ENCODE results near the gene ADGRV1.
"Not testable (repeated sequence)": the region's sequence is repeated elsewhere in the genome, so short reads cannot be mapped to it uniquely, and the experiment has no call there.

ADGRV1 gene

DNA sequence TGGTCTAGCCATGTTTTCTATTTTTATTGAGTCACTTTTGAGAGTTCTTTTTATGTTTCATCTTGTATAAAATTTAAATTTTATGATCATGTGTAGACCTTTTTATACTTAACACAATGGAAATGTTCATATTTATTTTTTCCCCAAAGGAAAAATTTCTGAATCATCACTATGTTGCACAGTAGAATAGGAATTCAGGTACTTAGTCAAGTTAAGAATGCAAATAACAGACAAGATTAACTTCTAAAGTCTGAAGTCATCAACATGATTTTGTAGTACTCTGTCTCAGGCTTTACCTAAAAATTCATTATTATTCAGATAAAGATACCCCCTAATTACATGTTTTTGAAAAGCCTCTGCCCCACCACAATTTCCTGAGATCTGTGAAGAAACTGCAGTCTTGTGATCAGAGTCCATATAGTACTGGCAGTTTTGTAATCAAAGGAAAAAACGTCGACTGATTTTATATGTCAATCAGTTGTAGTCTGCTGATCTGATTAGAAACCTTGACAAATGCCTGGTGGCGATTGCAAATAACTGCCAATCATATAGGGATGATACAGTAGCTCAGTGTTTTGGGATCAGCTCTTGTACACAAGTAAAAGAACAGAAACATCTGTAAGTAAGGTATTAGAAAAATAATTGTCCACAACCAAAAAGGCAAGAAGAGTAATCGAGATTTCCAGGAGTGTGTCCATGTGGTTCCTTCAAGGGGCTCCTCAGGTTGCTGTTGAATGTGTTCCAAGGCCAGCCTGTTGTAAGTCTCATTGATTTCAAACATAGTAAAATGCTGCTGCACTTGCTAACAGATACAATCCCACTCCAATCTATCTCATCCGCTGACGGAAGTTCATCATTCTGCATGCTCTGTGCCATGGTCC is 472.2 kb downstream of the ADGRV1 start:
- no peaks in the 10 kb centered on the region for H3K36me3 ChIP-seq (ENCODE audit: control insufficient read depth, insufficient read depth, low read length)
- no peak overlapping the region for H3K9ac ChIP-seq (ENCODE audit: low read length)
- H3K4me3 ChIP-seq (ENCODE audit: low read length), result no peak overlapping the region
- H3K4me1 ChIP-seq (ENCODE audit: control insufficient read depth, insufficient read depth, low read length), result peaks cover 36% of the 10 kb centered on the region
- H3K9me3 ChIP-seq (ENCODE audit: control insufficient read depth, low read length), result no peaks in the 10 kb centered on the region
- no peaks in the 10 kb centered on the region for H3K27me3 ChIP-seq (ENCODE audit: control insufficient read depth, insufficient read depth, low read length)

GRCh38 chr5:91031402-91031752 is 472.8 kb downstream of the ADGRV1 start:
- no peaks in the 10 kb centered on the region for H3K27me3 ChIP-seq (ENCODE audit: control insufficient read depth, insufficient read depth, low read length)
- no peak overlapping the region for H3K4me3 ChIP-seq (ENCODE audit: low read length)
- H3K9ac ChIP-seq (ENCODE audit: low read length), result no peak overlapping the region
- H3K36me3 ChIP-seq (ENCODE audit: control insufficient read depth, insufficient read depth, low read length), result no peaks in the 10 kb centered on the region
- no peaks in the 10 kb centered on the region for H3K9me3 ChIP-seq (ENCODE audit: control insufficient read depth, low read length)
- H3K4me1 ChIP-seq (ENCODE audit: control insufficient read depth, insufficient read depth, low read length), result peaks cover 30% of the 10 kb centered on the region

GRCh38 chr5:91032125-91032524 is 473.5 kb downstream of the ADGRV1 start:
- H3K27me3 ChIP-seq (ENCODE audit: control insufficient read depth, insufficient read depth, low read length), result no peaks in the 10 kb centered on the region
- no peak overlapping the region for H3K4me3 ChIP-seq (ENCODE audit: low read length)
- H3K9ac ChIP-seq (ENCODE audit: low read length), result no peak overlapping the region
- no peaks in the 10 kb centered on the region for H3K9me3 ChIP-seq (ENCODE audit: control insufficient read depth, low read length)
- peaks cover 22% of the 10 kb centered on the region for H3K4me1 ChIP-seq (ENCODE audit: control insufficient read depth, insufficient read depth, low read length)
- H3K36me3 ChIP-seq (ENCODE audit: control insufficient read depth, insufficient read depth, low read length), result no peaks in the 10 kb centered on the region

DNA sequence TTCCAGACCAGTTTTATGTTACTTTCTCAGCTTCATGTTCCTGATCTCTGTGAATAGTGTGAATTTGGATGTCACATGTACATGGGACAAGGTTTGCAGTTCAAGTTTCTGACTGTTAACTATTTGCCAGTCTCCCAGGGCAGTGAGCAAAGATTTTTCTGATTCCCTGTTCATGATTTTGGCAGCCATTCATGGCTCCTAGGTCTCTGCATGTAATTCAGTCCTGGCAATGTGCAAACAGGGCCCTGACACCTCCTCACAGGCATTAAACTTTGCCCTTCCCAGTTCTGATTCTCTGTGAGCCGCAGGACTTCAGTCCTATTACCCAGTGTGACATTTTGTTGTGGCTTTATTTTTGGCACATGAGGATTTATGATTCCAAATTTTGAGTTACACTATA is 474.8 kb downstream of the ADGRV1 start:
- Histone ChIP-seq H3K9ac (ENCODE audit: low read length) (no peak overlapping the region), H3K9me3 (ENCODE audit: control insufficient read depth, low read length) (no peaks in the 10 kb centered on the region), H3K4me3 (ENCODE audit: low read length) (no peak overlapping the region), H3K36me3 (ENCODE audit: control insufficient read depth, insufficient read depth, low read length) (no peaks in the 10 kb centered on the region), H3K27me3 (ENCODE audit: control insufficient read depth, insufficient read depth, low read length) (no peaks in the 10 kb centered on the region), H3K4me1 (ENCODE audit: control insufficient read depth, insufficient read depth, low read length) (peaks cover 10% of the 10 kb centered on the region)

DNA sequence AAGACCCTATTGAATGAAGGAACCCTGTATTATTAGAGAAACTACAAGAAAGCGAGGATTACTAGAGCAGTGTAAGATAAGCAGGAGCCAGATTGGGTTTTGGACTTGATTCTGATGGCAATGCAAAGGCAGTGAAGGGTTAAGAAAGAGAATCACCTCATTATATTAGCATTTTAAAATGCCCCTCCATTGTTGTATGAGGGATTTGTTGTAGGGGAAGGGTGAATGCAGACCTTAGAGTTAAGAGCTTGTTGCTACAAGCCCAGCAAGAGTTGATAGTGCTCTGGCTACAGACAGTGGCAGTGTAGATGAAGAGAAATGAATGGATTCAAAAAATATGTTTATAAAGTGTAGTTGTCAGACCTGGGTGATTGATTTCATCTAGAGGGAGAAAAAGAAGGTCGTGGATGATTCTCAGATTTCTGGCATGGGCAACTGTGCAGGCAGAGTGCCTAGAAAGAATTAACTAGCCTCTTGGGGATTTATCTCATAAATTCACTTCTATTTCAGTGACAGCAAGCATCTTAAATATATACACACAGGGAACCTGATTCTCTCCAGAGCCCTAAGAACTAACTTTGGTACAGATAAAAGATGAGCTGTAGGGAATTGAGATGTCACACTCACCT is 479.7 kb downstream of the ADGRV1 start:
- no peaks in the 10 kb centered on the region for H3K36me3 ChIP-seq (ENCODE audit: control insufficient read depth, insufficient read depth, low read length)
- no peaks in the 10 kb centered on the region for H3K9me3 ChIP-seq (ENCODE audit: control insufficient read depth, low read length)
- H3K4me1 ChIP-seq (ENCODE audit: control insufficient read depth, insufficient read depth, low read length), result no peaks in the 10 kb centered on the region
- H3K9ac ChIP-seq (ENCODE audit: low read length), result no peak overlapping the region
- no peak overlapping the region for H3K4me3 ChIP-seq (ENCODE audit: low read length)
- H3K27me3 ChIP-seq (ENCODE audit: control insufficient read depth, insufficient read depth, low read length), result no peaks in the 10 kb centered on the region

- H3K27me3 ChIP-seq (ENCODE audit: control insufficient read depth, insufficient read depth, low read length); H3K9ac ChIP-seq (ENCODE audit: low read length); H3K4me1 ChIP-seq (ENCODE audit: control insufficient read depth, insufficient read depth, low read length); H3K4me3 ChIP-seq (ENCODE audit: low read length); H3K36me3 ChIP-seq (ENCODE audit: control insufficient read depth, insufficient read depth, low read length); H3K9me3 ChIP-seq (ENCODE audit: control insufficient read depth, low read length): not testable (repeated sequence)
Measured at GRCh38 chr5:91041132-91041531, 482.5 kb downstream of the ADGRV1 start.

GRCh38 chr5:91042247-91042935 is 483.8 kb downstream of the ADGRV1 start:
- H3K9me3 ChIP-seq (ENCODE audit: control insufficient read depth, low read length), result no peaks in the 10 kb centered on the region
- no peaks in the 10 kb centered on the region for H3K4me1 ChIP-seq (ENCODE audit: control insufficient read depth, insufficient read depth, low read length)
- no peaks in the 10 kb centered on the region for H3K27me3 ChIP-seq (ENCODE audit: control insufficient read depth, insufficient read depth, low read length)
- H3K4me3 ChIP-seq (ENCODE audit: low read length), result no peak overlapping the region
- no peaks in the 10 kb centered on the region for H3K36me3 ChIP-seq (ENCODE audit: control insufficient read depth, insufficient read depth, low read length)
- no peak overlapping the region for H3K9ac ChIP-seq (ENCODE audit: low read length)

DNA sequence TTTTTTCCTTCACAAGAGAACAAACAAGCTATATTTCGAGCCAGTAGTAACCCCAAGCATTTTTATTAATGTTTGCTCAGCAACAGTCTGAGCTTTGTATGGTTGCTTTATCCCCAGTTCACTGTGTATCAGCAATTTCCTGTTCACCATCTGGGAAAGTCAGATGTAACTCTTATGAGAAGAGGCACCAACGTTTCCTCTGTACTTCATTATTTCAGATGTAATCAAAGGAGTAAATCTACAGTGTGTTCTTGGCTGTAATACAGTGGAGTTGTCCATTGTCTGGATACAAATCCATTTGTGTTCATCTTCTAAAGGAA is 484.3 kb downstream of the ADGRV1 start:
- H3K9ac ChIP-seq (ENCODE audit: low read length), result no peak overlapping the region
- no peaks in the 10 kb centered on the region for H3K9me3 ChIP-seq (ENCODE audit: control insufficient read depth, low read length)
- no peaks in the 10 kb centered on the region for H3K4me1 ChIP-seq (ENCODE audit: control insufficient read depth, insufficient read depth, low read length)
- no peaks in the 10 kb centered on the region for H3K27me3 ChIP-seq (ENCODE audit: control insufficient read depth, insufficient read depth, low read length)
- H3K4me3 ChIP-seq (ENCODE audit: low read length), result no peak overlapping the region
- no peaks in the 10 kb centered on the region for H3K36me3 ChIP-seq (ENCODE audit: control insufficient read depth, insufficient read depth, low read length)

DNA sequence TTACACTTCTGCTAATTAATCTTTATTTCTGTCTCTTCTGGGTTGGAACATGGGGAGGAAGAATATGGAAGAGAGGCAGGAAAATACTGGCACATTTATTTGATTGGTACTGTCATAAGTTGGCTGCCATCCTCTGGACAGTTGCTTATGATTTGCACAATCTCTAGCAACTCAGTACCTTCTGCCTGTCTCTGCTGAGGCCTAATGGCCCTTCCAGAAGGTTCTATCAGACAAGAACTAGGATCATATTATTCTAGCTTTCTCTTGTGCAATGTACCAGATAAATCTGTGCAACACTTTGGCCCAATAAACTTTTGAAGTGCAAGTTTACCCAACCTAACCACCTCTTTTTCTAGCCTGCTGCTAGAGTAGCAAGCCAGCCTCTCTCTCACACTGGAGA is 489.5 kb downstream of the ADGRV1 start:
- Histone ChIP-seq H3K4me3 (ENCODE audit: low read length) (no peak overlapping the region), H3K9ac (ENCODE audit: low read length) (no peak overlapping the region), H3K4me1 (ENCODE audit: control insufficient read depth, insufficient read depth, low read length) (no peaks in the 10 kb centered on the region), H3K36me3 (ENCODE audit: control insufficient read depth, insufficient read depth, low read length) (no peaks in the 10 kb centered on the region), H3K27me3 (ENCODE audit: control insufficient read depth, insufficient read depth, low read length) (no peaks in the 10 kb centered on the region), H3K9me3 (ENCODE audit: control insufficient read depth, low read length) (no peaks in the 10 kb centered on the region)

DNA sequence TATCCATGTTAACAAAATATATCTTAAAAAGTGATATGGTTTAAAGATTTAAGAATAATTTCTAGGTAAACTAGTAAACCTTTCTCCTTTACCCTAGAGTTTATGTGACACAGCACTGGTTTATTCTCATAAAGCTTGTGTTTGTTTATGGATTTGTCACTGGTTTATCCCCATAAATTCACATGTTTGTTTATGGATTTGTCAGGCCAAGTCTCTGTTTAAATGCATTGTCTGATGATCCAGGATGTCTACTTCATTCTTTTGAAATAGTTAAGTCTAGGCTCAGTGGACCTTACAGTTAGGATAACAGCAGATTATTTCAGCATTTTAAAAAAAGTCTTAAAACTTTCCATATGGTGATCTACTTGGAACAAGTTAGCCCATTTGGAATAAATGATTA is 490.5 kb downstream of the ADGRV1 start:
- no peaks in the 10 kb centered on the region for H3K27me3 ChIP-seq (ENCODE audit: control insufficient read depth, insufficient read depth, low read length)
- no peak overlapping the region for H3K4me3 ChIP-seq (ENCODE audit: low read length)
- H3K9me3 ChIP-seq (ENCODE audit: control insufficient read depth, low read length), result no peaks in the 10 kb centered on the region
- H3K4me1 ChIP-seq (ENCODE audit: control insufficient read depth, insufficient read depth, low read length), result no peaks in the 10 kb centered on the region
- no peaks in the 10 kb centered on the region for H3K36me3 ChIP-seq (ENCODE audit: control insufficient read depth, insufficient read depth, low read length)
- no peak overlapping the region for H3K9ac ChIP-seq (ENCODE audit: low read length)

DNA sequence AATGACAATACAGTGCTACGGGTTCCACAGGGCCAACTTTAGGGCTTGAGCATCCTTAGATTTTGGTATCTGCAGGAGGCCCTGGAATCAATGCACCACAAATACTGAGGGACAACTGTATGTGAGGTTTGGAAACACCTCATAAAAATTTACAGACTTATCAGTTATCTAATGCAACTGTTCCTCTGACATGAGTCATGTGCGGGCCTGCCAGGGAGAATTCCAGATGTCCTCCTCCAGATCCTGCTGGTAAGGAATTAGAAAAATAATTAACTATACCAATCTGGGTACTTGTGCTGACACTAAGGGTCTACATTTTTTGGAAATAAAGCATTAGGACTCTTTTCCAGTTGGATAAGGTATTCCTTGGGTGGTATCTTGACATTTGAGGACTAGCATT is 491.2 kb downstream of the ADGRV1 start:
- Histone ChIP-seq H3K4me3 (ENCODE audit: low read length) (no peak overlapping the region), H3K4me1 (ENCODE audit: control insufficient read depth, insufficient read depth, low read length) (no peaks in the 10 kb centered on the region), H3K9ac (ENCODE audit: low read length) (no peak overlapping the region), H3K27me3 (ENCODE audit: control insufficient read depth, insufficient read depth, low read length) (no peaks in the 10 kb centered on the region), H3K9me3 (ENCODE audit: control insufficient read depth, low read length) (no peaks in the 10 kb centered on the region), H3K36me3 (ENCODE audit: control insufficient read depth, insufficient read depth, low read length) (no peaks in the 10 kb centered on the region)

DNA sequence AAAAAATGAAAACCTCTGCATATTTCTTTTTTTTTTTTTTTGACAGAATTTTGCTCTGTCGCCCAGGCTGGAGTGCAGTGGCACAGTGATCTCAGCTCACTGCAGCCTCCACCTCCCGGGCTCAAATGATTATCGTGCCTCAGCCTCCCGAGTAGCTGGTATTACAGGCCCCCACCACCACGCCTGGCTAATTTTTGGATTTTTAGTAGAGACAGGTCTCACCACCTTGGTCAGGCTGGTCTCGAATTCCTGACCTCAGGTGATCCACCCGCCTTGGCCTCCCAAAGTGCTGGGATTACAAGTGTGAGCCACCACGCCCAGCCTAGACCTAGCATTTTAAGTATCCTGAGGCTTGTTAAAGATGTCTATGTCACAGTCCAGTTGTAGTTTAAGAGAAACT is 493.8 kb downstream of the ADGRV1 start:
- not testable (repeated sequence) for H3K4me1 ChIP-seq (ENCODE audit: control insufficient read depth, insufficient read depth, low read length); H3K27me3 ChIP-seq (ENCODE audit: control insufficient read depth, insufficient read depth, low read length); H3K9ac ChIP-seq (ENCODE audit: low read length); H3K4me3 ChIP-seq (ENCODE audit: low read length); H3K9me3 ChIP-seq (ENCODE audit: control insufficient read depth, low read length); H3K36me3 ChIP-seq (ENCODE audit: control insufficient read depth, insufficient read depth, low read length)
